ENCODE measurements around the gene NUP50.

NUP50 gene

GRCh38 chr22:45204819-45205218 lies 41.1 kb downstream of the NUP50 start:
- Mint-ChIP-seq H3K9me3 (no peaks in the 10 kb centered on the region), H3K27me3 (no peaks in the 10 kb centered on the region), H3K4me3 (no peak overlapping the region), H3K4me1 (peaks cover 6% of the 10 kb centered on the region), H3K36me3 (peaks cover 15% of the 10 kb centered on the region), H3K27ac (no peak overlapping the region)
- no peak for DNase-seq (ENCODE audit: low spot score in 2 of 2)
- ATAC-seq (ENCODE audit: low read depth): no peak

GRCh38 chr22:45205276-45205925 lies 41.7 kb downstream of the NUP50 start:
- Mint-ChIP-seq H3K4me3 (no peak overlapping the region), H3K27ac (no peak overlapping the region), H3K36me3 (peaks cover 16% of the 10 kb centered on the region), H3K4me1 (peaks cover 7% of the 10 kb centered on the region), H3K9me3 (no peaks in the 10 kb centered on the region), H3K27me3 (no peaks in the 10 kb centered on the region)
- DNase-seq (ENCODE audit: low spot score in 2 of 2) (no peak), ATAC-seq (ENCODE audit: low read depth) (no peak)

- Mint-ChIP-seq H3K4me3 (no peak overlapping the region), H3K4me1 (peaks cover 7% of the 10 kb centered on the region), H3K36me3 (peaks cover 17% of the 10 kb centered on the region), H3K9me3 (no peaks in the 10 kb centered on the region), H3K27ac (no peak overlapping the region), H3K27me3 (no peaks in the 10 kb centered on the region)
- DNase-seq (ENCODE audit: low spot score in 2 of 2) (no peak), ATAC-seq (ENCODE audit: low read depth) (no peak)
Observed at GRCh38 chr22:45206233-45206632, 42.5 kb downstream of the NUP50 start.

GRCh38 chr22:45207533-45207932 lies 43.8 kb downstream of the NUP50 start:
- Mint-ChIP-seq H3K4me3 (no peak overlapping the region), H3K9me3 (no peaks in the 10 kb centered on the region), H3K36me3 (peaks cover 14% of the 10 kb centered on the region), H3K27ac (no peak overlapping the region), H3K27me3 (no peaks in the 10 kb centered on the region), H3K4me1 (peaks cover 7% of the 10 kb centered on the region)
- DNase-seq (ENCODE audit: low spot score in 2 of 2): no peak
- no peak for ATAC-seq (ENCODE audit: low read depth)

- H3K4me3 Mint-ChIP-seq: no peak overlapping the region
- peaks cover 14% of the 10 kb centered on the region for H3K36me3 Mint-ChIP-seq
- H3K27ac Mint-ChIP-seq: no peak overlapping the region
- no peaks in the 10 kb centered on the region for H3K9me3 Mint-ChIP-seq
- no peaks in the 10 kb centered on the region for H3K27me3 Mint-ChIP-seq
- DNase-seq (ENCODE audit: low spot score in 2 of 2) (no peak), ATAC-seq (ENCODE audit: low read depth) (no peak)
- peaks cover 8% of the 10 kb centered on the region for H3K4me1 Mint-ChIP-seq
Observed at GRCh38 chr22:45207981-45208664, 44.4 kb downstream of the NUP50 start.

- H3K9me3 Mint-ChIP-seq: no peaks in the 10 kb centered on the region
- DNase-seq (ENCODE audit: low spot score in 2 of 2) (no peak), ATAC-seq (ENCODE audit: low read depth) (no peak)
- H3K36me3 Mint-ChIP-seq: peaks cover 14% of the 10 kb centered on the region
- H3K4me3 Mint-ChIP-seq: no peak overlapping the region
- no peak overlapping the region for H3K27ac Mint-ChIP-seq
- peaks cover 13% of the 10 kb centered on the region for H3K4me1 Mint-ChIP-seq
- H3K27me3 Mint-ChIP-seq: no peaks in the 10 kb centered on the region
Observed at GRCh38 chr22:45208696-45208992, 44.9 kb downstream of the NUP50 start.

- Mint-ChIP-seq H3K4me1 (peaks cover 13% of the 10 kb centered on the region), H3K27me3 (no peaks in the 10 kb centered on the region), H3K4me3 (no peak overlapping the region), H3K36me3 (peaks cover 14% of the 10 kb centered on the region), H3K27ac (peak overlapping the region; percentile 63), H3K9me3 (no peaks in the 10 kb centered on the region)
- ATAC-seq (ENCODE audit: low read depth) (no peak), DNase-seq (ENCODE audit: low spot score in 2 of 2) (no peak)
Observed at GRCh38 chr22:45208993-45209838, 45.5 kb downstream of the NUP50 start.

- ATAC-seq (ENCODE audit: low read depth): no peak
- H3K4me1 Mint-ChIP-seq: peaks cover 13% of the 10 kb centered on the region
- peaks cover 14% of the 10 kb centered on the region for H3K36me3 Mint-ChIP-seq
Observed at GRCh38 chr22:45210174-45210573, 46.4 kb downstream of the NUP50 start.

GRCh38 chr22:45210577-45210976 lies 46.9 kb downstream of the NUP50 start:
- Mint-ChIP-seq H3K4me3 (no peak overlapping the region), H3K9me3 (no peaks in the 10 kb centered on the region), H3K27me3 (no peaks in the 10 kb centered on the region), H3K27ac (no peak overlapping the region), H3K36me3 (peaks cover 14% of the 10 kb centered on the region), H3K4me1 (peaks cover 16% of the 10 kb centered on the region)
- DNase-seq (ENCODE audit: low spot score in 2 of 2): no peak
- ATAC-seq (ENCODE audit: low read depth): no peak

More at GRCh38 chr22:45210174-45210573, 46.4 kb downstream of the NUP50 start:
- peak overlapping the region; percentile 63 for H3K27ac Mint-ChIP-seq
- no peaks in the 10 kb centered on the region for H3K9me3 Mint-ChIP-seq
- H3K27me3 Mint-ChIP-seq: no peaks in the 10 kb centered on the region
- no peak for DNase-seq (ENCODE audit: low spot score in 2 of 2)
- no peak overlapping the region for H3K4me3 Mint-ChIP-seq

GRCh38 chr22:45210991-45211390 lies 47.3 kb downstream of the NUP50 start:
- Mint-ChIP-seq H3K9me3 (no peaks in the 10 kb centered on the region), H3K36me3 (peaks cover 11% of the 10 kb centered on the region), H3K4me3 (no peak overlapping the region), H3K4me1 (peaks cover 16% of the 10 kb centered on the region), H3K27me3 (no peaks in the 10 kb centered on the region), H3K27ac (no peak overlapping the region)
- DNase-seq (ENCODE audit: low spot score in 2 of 2) (no peak), ATAC-seq (ENCODE audit: low read depth) (no peak)

GRCh38 chr22:45211435-45211834 lies 47.7 kb downstream of the NUP50 start:
- H3K9me3 Mint-ChIP-seq: no peaks in the 10 kb centered on the region
- H3K4me3 Mint-ChIP-seq: no peak overlapping the region
- peaks cover 11% of the 10 kb centered on the region for H3K36me3 Mint-ChIP-seq
- H3K4me1 Mint-ChIP-seq: peaks cover 16% of the 10 kb centered on the region
- H3K27me3 Mint-ChIP-seq: no peaks in the 10 kb centered on the region
- ATAC-seq (ENCODE audit: low read depth) (no peak), DNase-seq (ENCODE audit: low spot score in 2 of 2) (no peak)
- H3K27ac Mint-ChIP-seq: no peak overlapping the region

GRCh38 chr22:45211848-45212247 lies 48.1 kb downstream of the NUP50 start:
- Mint-ChIP-seq H3K9me3 (no peaks in the 10 kb centered on the region), H3K27ac (no peak overlapping the region), H3K4me3 (no peak overlapping the region), H3K27me3 (no peaks in the 10 kb centered on the region), H3K36me3 (peaks cover 11% of the 10 kb centered on the region), H3K4me1 (peaks cover 16% of the 10 kb centered on the region)
- DNase-seq (ENCODE audit: low spot score in 2 of 2): no peak
- no peak for ATAC-seq (ENCODE audit: low read depth)

GRCh38 chr22:45212306-45212709 lies 48.6 kb downstream of the NUP50 start:
- Mint-ChIP-seq H3K9me3 (no peaks in the 10 kb centered on the region), H3K27ac (no peak overlapping the region), H3K4me3 (no peak overlapping the region), H3K4me1 (peaks cover 16% of the 10 kb centered on the region), H3K27me3 (no peaks in the 10 kb centered on the region), H3K36me3 (peaks cover 11% of the 10 kb centered on the region)
- ATAC-seq (ENCODE audit: low read depth) (no peak), DNase-seq (ENCODE audit: low spot score in 2 of 2) (no peak)

- H3K36me3 Mint-ChIP-seq: peaks cover 8% of the 10 kb centered on the region
- H3K9me3 Mint-ChIP-seq: no peaks in the 10 kb centered on the region
- H3K4me3 Mint-ChIP-seq: no peak overlapping the region
- peak overlapping the region; percentile 75 for H3K27ac Mint-ChIP-seq
- DNase-seq (ENCODE audit: low spot score in 2 of 2) (no peak), ATAC-seq (ENCODE audit: low read depth) (no peak)
- no peaks in the 10 kb centered on the region for H3K27me3 Mint-ChIP-seq
- peaks cover 16% of the 10 kb centered on the region for H3K4me1 Mint-ChIP-seq
Observed at GRCh38 chr22:45212992-45213751, 49.4 kb downstream of the NUP50 start.

Data from memory B cell (primary cell).